Activated naive CD8-positive, alpha-beta T cell treated with anti-CD3 and anti-CD28 coated beads for 36 hours (primary cell): ENCODE measurements around the gene RANBP10. TPM values are rescaled to one million over a fixed set of nuclear protein-coding genes. Genes with fewer than 3 reads are reported as not detected.

Experiments
- DNase-seq: peaks from one replicate; pipeline ENCODE4 v3.0.0; 2021
- H3K27ac Mint-ChIP-seq: one replicate; pipeline ENCODE4 v1.8.0; 2022; ENCODE audit warnings: mild to moderate bottlenecking, moderate library complexity, mixed read lengths
- H3K27me3 Mint-ChIP-seq: one replicate; pipeline ENCODE4 v1.8.0; 2022; ENCODE audit warnings: mild to moderate bottlenecking, mixed read lengths
- H3K36me3 Mint-ChIP-seq: one replicate; pipeline ENCODE4 v1.8.0; 2021; ENCODE audit warnings: mild to moderate bottlenecking, mixed read lengths
- H3K4me1 Mint-ChIP-seq: one replicate; pipeline ENCODE4 v1.8.0; 2021; ENCODE audit warnings: mixed read lengths
- H3K4me3 Mint-ChIP-seq: one replicate; pipeline ENCODE4 v1.8.0; 2022; ENCODE audit warnings: mild to moderate bottlenecking, moderate library complexity, mixed read lengths
- H3K9me3 Mint-ChIP-seq: one replicate; pipeline ENCODE4 v1.8.0; 2022; ENCODE audit warnings: mixed read lengths
- total RNA-seq, 2 experiments: library from RNA; stranded (reverse); gene quantifications; one replicate each; pipeline ENCODE4 v1.2.3, GENCODE V29; 2021

RANBP10 gene
- total RNA-seq, 2 experiments from 2014 or later, result 16.1 to 16.2 TPM

DNA sequence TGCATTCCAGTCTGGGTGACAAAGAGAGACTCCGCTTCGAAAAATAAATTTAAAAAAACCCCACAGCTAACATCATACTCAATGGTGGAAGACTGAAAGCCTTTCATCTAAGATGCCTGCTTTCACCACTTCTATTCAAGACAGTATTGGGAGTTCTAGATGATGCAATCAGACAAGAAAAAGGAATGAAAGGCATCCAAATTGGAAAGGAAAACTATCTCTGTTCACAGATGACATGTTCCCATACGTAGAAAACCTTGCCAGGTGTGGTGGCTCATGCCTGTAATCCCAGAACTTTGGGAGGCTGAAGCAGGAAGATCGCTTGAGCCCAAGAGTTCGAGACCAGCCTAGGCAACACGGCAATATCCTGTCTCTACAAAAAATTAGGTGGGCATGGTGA is 31.1 kb downstream of the RANBP10 start:
- Mint-ChIP-seq H3K9me3 (no peaks in the 10 kb centered on the region), H3K4me3 (no peak overlapping the region)

DNA sequence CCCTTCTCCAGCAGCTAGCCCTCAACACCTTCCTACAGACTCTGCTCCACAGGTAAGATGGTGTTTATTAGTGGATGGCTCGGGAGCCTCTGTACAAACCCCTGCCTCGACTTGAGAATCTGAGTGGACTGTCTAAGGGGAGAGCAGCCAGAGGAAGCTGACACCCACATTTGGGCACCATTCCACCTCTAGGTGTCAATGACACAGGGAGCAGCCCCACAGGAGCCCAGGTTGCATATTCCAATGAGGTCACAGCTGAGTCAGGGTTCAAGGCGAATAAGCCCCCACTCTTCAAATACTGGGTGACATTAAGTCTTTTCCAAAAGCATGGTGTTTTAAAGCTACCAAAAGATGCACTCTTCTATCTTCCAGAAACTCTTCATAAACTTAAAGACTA is 31.9 kb downstream of the RANBP10 start:
- peaks cover 4% of the 10 kb centered on the region for H3K4me1 Mint-ChIP-seq
- no peaks in the 10 kb centered on the region for H3K9me3 Mint-ChIP-seq
- no peak overlapping the region for H3K4me3 Mint-ChIP-seq
- DNase-seq, result no peak
- no peak overlapping the region for H3K27ac Mint-ChIP-seq
- no peaks in the 10 kb centered on the region for H3K27me3 Mint-ChIP-seq
- peaks cover 9% of the 10 kb centered on the region for H3K36me3 Mint-ChIP-seq

More for the DNA sequence above, 31.1 kb downstream of the RANBP10 start:
- Mint-ChIP-seq H3K4me1 (peaks cover 11% of the 10 kb centered on the region), H3K36me3 (peaks cover 15% of the 10 kb centered on the region), H3K27me3 (no peaks in the 10 kb centered on the region), H3K27ac (no peak overlapping the region)
- DNase-seq, result no peak

DNA sequence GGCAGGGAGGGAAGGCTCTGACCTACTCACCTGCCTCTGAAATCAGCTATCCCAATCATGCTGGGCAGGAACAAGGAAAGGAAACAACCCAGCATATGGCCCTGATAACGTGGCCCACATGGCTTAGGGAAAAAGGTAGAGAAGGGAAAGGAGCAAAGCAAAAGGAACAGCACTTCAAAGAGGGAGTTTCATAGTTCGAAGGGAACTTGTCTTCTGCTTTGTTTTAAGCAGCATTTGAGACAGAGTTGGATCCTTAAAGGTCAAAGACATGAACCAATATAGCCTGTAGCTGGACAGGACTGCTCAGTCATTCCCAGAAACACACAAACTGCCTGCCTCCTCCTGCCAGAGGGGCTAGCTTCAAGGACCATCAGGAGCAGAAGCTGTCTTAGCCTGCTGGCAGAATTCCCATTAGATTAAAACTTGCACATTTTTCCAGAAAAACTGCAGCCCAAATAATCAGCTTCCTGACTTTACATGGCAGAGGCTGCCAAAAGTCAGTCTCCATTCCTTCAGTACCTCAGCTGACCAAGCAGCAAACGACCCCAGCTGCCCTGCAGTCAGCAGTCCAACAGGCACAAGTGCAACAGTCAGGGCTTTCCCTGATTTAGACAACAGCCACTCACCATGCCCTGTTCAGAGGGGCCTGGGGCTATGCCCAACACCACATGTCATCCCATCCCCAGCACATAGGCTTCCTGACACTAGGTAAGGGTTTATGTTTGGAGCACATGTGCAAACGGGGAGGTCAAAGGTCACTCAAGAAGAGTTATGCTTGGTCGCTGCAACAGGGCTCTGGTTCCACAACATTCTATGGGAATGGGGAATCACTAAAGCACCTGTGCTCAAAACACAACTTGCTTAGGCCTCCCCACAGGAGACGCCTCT is 32.5 kb downstream of the RANBP10 start:
- H3K27ac Mint-ChIP-seq, result no peak overlapping the region
- no peak overlapping the region for H3K4me3 Mint-ChIP-seq
- H3K36me3 Mint-ChIP-seq, result peaks cover 8% of the 10 kb centered on the region
- no peak for DNase-seq
- H3K27me3 Mint-ChIP-seq, result no peaks in the 10 kb centered on the region
- H3K4me1 Mint-ChIP-seq, result peaks cover 4% of the 10 kb centered on the region
- no peaks in the 10 kb centered on the region for H3K9me3 Mint-ChIP-seq

DNA sequence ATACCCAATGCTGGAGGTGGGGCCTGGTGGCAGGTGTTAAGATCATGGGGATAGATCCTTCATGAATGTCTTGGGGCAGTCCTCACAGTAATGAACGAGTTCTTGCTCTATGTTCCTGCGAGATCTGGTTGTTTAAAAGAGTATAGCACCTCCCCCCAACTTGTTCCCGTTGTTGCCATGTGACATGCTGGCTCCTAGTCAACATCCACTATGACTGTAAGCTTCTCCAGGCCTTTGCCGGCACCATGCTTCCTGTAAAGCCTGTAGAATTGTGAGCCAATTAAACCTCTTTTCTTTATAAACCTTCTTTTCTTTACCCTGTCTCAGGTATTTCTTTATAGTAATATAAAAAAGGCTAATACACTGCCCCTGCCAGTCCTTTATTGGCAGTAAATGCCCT is 33.3 kb downstream of the RANBP10 start:
- H3K27me3 Mint-ChIP-seq, result no peaks in the 10 kb centered on the region
- peaks cover 8% of the 10 kb centered on the region for H3K36me3 Mint-ChIP-seq
- no peak overlapping the region for H3K27ac Mint-ChIP-seq
- H3K4me3 Mint-ChIP-seq, result no peak overlapping the region
- H3K9me3 Mint-ChIP-seq, result no peaks in the 10 kb centered on the region
- no peak for DNase-seq
- peaks cover 4% of the 10 kb centered on the region for H3K4me1 Mint-ChIP-seq

DNA sequence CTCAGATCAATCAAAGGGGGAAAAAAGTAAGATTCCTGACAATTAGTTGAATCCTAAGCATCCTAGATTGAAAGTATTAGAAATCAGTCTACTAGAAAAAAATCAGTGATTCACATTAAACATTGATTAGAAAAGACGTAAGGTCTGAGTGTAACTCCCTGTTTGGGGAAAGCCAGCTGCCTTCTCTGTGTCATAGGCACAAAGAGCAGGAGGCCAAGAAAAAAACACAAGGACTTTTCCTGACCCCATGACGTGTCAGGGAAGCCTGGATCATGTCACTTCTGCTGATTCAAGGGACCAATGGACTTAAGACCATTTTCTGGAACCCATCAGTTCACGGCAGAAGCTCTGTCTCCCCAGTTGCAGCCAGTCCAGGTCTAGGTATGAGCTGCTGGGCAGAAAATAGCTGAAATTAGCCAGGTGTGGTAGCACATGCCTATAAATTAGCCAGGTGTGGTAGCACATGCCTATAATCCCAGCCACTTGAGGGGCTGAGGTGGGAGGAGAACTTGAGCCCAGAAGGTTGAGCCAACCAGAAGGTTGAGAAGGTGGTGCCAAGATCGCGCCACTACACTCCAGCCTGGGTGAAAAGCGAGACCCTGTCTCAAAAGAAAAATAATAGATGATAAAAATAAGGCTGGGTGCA is 35.9 kb downstream of the RANBP10 start:
- no peak for DNase-seq
- H3K27ac Mint-ChIP-seq, result no peak overlapping the region
- H3K27me3 Mint-ChIP-seq, result no peaks in the 10 kb centered on the region
- H3K4me1 Mint-ChIP-seq, result peaks cover 4% of the 10 kb centered on the region
- H3K4me3 Mint-ChIP-seq, result no peak overlapping the region
- no peaks in the 10 kb centered on the region for H3K9me3 Mint-ChIP-seq
- H3K36me3 Mint-ChIP-seq, result peaks cover 7% of the 10 kb centered on the region

DNA sequence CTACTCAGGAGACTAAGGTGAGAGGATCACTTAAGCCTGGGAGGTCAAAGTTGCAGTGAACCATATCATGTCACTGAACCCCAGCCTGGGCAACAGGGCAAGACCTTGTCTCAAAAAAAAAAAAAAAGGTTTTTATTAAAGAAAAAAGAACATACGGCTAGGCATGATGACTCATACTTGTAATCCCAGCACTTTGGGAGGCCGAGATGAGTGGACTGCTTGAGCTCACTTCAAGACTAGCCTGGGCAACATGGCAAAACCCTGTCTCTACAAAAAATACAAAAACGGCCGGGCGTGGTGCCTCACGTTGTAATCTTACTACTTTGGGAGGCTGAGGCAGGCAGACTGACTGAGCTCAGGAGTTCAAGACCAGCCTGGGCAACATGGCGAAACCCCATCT is 38.4 kb downstream of the RANBP10 start:
- no peak for DNase-seq
- H3K4me1 Mint-ChIP-seq, result peaks cover 2% of the 10 kb centered on the region
- no peaks in the 10 kb centered on the region for H3K27me3 Mint-ChIP-seq
- peaks cover 7% of the 10 kb centered on the region for H3K36me3 Mint-ChIP-seq
- H3K27ac Mint-ChIP-seq, result no peak overlapping the region
- H3K9me3 Mint-ChIP-seq, result no peaks in the 10 kb centered on the region
- no peak overlapping the region for H3K4me3 Mint-ChIP-seq

DNA sequence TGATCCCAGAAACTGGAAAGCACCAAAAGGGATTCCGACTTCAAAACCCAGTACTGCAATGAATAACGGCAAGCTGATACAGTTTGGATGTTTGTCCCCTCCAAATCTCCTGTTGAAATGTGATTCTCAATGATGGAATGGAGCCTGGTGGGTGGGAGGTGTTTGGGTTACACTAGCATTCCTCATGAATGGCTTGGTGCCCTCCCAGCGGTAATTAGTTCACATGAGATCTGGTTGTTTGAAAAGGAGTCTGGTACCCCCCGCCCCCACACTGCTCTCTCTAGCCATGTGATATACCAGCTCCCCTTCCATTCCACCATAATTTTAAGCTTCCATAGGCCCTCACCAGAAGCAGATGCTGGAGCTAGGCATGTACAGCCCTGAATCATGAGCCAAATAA is 40.1 kb downstream of the RANBP10 start:
- Mint-ChIP-seq H3K27ac (no peak overlapping the region), H3K36me3 (no peaks in the 10 kb centered on the region), H3K4me1 (peaks cover under 1% of the 10 kb centered on the region), H3K9me3 (no peaks in the 10 kb centered on the region), H3K27me3 (no peaks in the 10 kb centered on the region), H3K4me3 (no peak overlapping the region)
- no peak for DNase-seq

DNA sequence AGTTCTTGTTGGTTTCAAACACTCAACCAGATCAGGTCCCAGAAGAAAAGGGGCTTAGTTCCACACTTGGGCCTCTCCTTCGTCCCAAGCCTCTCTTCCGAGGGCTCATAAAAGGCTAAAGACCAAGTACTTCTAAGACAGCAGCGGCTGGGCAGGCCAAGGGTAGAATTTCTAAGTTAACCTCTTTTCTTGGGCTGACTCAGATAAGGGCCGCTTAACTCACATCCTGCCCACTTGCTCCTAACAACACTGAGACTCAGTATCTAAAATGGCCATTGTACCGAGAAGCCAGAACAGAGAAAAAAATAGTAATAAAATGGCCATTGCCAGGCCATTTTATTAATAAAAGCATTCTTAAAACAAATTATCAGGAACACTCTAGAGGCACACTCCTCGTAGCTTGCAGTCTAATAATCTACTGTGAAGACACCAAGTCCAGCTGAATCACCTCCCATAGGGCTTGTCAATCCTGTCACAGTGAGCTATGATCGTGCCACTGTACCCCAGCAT is 42.1 kb downstream of the RANBP10 start:
- Mint-ChIP-seq H3K9me3 (no peaks in the 10 kb centered on the region), H3K36me3 (no peaks in the 10 kb centered on the region), H3K27ac (no peak overlapping the region), H3K4me3 (no peak overlapping the region), H3K27me3 (no peaks in the 10 kb centered on the region), H3K4me1 (peaks cover 11% of the 10 kb centered on the region)
- no peak for DNase-seq

DNA sequence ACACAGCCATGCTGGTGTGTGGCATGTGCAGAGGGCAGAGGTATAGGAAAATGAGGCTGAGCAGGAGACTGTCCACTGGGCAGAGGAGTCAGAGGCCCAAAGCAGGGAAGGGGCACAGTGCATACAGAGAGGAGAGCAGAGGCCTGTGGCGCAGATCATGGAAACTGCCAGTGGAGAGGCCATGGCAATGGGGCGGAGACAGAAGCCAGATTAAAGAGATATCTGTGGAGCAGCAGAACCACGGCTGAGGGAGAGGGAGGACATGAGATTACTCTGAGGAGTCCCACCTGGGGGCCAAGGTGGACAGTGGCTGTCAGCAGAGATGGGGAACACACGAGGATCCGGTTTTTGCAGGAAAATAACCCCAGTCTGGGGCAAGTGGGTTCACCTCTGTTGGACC is 43.3 kb downstream of the RANBP10 start:
- Mint-ChIP-seq H3K27ac (no peak overlapping the region), H3K9me3 (no peaks in the 10 kb centered on the region), H3K36me3 (no peaks in the 10 kb centered on the region), H3K4me3 (no peak overlapping the region), H3K27me3 (no peaks in the 10 kb centered on the region), H3K4me1 (peaks cover 11% of the 10 kb centered on the region)
- DNase-seq, result no peak

DNA sequence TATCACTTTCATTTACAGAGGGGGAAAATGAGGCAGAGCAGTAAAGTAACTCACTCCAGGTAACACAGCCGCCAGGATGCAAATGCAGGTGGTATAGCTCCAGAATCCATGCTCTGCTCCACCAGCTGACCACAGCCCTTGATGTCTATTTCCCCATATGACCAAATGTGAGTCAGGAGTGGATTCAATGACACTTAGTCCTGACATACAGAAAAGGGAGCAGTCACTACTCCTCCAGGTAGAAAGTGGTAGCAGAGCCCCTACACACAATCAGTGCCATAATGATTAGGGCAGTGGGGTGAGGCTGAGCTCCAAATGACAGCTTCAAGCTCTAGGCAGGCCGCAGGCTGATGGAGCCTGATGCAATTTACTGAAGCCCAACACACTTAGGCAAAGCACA is 44.0 kb downstream of the RANBP10 start:
- Mint-ChIP-seq H3K4me1 (peaks cover 11% of the 10 kb centered on the region), H3K9me3 (no peaks in the 10 kb centered on the region), H3K27ac (no peak overlapping the region), H3K4me3 (no peak overlapping the region), H3K27me3 (no peaks in the 10 kb centered on the region), H3K36me3 (no peaks in the 10 kb centered on the region)
- DNase-seq, result no peak

DNA sequence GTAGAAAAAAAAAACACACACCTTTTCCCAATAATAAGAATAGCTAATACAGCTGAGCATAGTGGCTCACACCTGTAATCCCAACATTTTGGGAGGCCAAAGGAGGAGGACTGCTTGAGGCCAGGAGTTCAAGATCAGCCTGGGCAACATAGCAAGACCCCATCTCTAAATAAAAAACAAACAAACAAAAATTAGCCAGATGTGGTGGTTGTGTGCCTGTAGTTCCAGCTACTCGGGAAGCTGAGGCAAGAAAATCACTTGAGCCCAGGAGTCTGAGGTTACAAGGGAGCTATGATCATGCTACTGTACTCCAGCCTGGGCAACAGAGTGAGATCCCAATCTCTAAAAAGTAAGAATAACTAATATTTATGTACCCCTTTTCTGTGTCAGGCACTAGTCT is 44.4 kb downstream of the RANBP10 start:
- H3K9me3 Mint-ChIP-seq, result no peaks in the 10 kb centered on the region
- no peak overlapping the region for H3K4me3 Mint-ChIP-seq
- no peaks in the 10 kb centered on the region for H3K36me3 Mint-ChIP-seq
- peaks cover 11% of the 10 kb centered on the region for H3K4me1 Mint-ChIP-seq
- no peak overlapping the region for H3K27ac Mint-ChIP-seq
- no peak for DNase-seq
- no peaks in the 10 kb centered on the region for H3K27me3 Mint-ChIP-seq

DNA sequence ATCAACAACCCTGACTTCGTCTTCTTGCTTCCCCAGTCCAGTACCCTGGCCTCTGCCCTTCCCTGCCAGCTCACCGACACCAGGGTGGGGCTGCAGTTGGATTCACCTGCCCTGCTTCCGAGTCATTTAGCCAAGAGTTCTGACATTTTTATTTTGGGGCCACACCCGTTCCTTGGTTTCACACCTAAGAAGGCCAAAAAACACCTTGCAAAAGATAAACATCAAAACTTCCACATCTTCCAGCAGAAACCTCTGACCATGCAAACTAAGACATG is 45.5 kb downstream of the RANBP10 start:
- Mint-ChIP-seq H3K36me3 (no peaks in the 10 kb centered on the region), H3K9me3 (no peaks in the 10 kb centered on the region), H3K4me3 (no peak overlapping the region), H3K4me1 (peaks cover 11% of the 10 kb centered on the region), H3K27ac (peak overlapping the region; percentile 57), H3K27me3 (no peaks in the 10 kb centered on the region)
- no peak for DNase-seq

DNA sequence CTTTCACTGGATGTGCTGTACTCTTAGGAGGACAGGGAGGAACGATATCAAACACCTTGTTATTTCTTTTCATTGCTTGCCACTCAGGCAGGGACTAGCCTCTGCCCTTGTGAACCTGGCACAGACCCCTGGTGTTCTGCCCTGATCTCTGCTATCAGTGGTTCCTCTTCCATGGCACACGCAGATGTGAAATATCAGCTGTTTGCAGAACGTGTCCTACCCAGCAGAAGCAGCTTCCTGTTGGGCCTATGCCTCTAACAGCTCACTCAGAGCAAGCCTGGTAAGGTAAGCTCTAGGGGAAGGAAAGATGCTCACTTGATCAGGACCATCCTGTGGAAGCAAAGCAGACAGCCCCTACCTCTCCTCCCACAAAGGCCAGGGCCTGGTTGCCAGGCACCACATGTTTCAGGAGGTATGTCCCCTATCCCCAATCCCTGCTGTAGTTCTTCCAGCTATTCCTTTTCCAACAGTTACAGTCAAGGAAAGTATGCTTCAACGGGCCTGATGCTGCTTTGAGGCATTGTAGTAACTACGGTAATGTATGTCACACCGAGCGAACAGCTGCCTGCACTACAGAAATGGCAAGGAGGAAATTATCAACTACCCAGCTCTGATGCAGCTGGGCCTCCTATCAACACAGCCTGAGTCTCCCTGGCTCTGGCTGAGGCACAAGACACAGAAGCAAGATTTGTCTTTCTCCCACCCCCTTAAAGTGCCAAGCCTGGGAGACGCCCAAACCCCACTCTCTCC is 46.0 kb downstream of the RANBP10 start:
- H3K27me3 Mint-ChIP-seq, result no peaks in the 10 kb centered on the region
- H3K4me3 Mint-ChIP-seq, result no peak overlapping the region
- H3K4me1 Mint-ChIP-seq, result peaks cover 11% of the 10 kb centered on the region
- DNase-seq, result no peak
- no peaks in the 10 kb centered on the region for H3K9me3 Mint-ChIP-seq
- H3K27ac Mint-ChIP-seq, result peak overlapping the region; percentile 57
- no peaks in the 10 kb centered on the region for H3K36me3 Mint-ChIP-seq

DNA sequence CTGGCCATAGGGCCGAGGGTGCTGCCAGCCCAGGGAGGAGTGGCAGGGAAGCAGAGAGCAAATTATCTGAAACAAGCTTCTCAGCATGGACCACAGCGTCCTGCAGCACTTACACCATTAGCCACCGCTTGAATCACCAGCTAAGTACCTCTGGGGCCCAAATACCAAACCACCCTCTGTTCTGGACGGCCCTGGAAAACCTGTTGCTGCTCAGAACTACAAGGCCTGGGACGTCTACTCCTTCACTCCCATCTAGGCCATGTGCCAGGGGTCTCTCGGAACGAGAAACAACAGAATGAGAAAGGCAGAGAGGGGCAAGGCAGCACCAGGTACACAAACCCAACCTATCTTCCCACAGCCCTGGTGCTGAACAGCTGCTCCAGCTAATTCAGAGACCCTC is 47.4 kb downstream of the RANBP10 start:
- no peak overlapping the region for H3K27ac Mint-ChIP-seq
- H3K27me3 Mint-ChIP-seq, result no peaks in the 10 kb centered on the region
- H3K4me1 Mint-ChIP-seq, result peaks cover 11% of the 10 kb centered on the region
- H3K4me3 Mint-ChIP-seq, result no peak overlapping the region
- H3K36me3 Mint-ChIP-seq, result no peaks in the 10 kb centered on the region
- DNase-seq, result no peak
- H3K9me3 Mint-ChIP-seq, result no peaks in the 10 kb centered on the region

DNA sequence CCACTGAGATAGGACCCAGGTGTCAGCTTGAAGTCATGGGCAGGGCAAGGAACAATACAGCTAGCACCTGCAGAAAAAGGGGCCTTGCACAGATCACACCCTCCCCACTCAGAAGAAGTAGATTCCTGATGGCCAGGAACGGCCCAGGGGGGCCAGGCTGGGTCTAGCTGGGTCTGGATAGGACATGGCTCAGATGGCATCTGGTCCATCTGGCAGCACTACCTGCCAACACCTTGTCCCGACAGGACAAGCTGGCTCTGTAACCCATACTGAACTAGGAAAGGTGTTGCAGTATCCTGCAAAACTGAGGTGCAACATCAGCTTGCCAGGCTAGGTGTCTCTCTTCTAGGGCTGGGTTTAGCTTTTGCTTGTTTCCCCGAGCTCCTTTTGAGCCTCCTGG is 48.4 kb downstream of the RANBP10 start:
- Mint-ChIP-seq H3K36me3 (no peaks in the 10 kb centered on the region), H3K4me3 (no peak overlapping the region), H3K9me3 (no peaks in the 10 kb centered on the region), H3K4me1 (peaks cover 11% of the 10 kb centered on the region), H3K27ac (no peak overlapping the region), H3K27me3 (no peaks in the 10 kb centered on the region)
- no peak for DNase-seq
